ENCODE data around the gene ZBTB46. TPM values are rescaled to one million over a fixed set of nuclear protein-coding genes. Genes with fewer than 3 reads are reported as not detected.

ZBTB46 gene
- total and polyA plus RNA-seq, 5 experiments from 2014 or later = 0.06 to 0.08 (median 0.06) TPM; not detected in 2

DNA sequence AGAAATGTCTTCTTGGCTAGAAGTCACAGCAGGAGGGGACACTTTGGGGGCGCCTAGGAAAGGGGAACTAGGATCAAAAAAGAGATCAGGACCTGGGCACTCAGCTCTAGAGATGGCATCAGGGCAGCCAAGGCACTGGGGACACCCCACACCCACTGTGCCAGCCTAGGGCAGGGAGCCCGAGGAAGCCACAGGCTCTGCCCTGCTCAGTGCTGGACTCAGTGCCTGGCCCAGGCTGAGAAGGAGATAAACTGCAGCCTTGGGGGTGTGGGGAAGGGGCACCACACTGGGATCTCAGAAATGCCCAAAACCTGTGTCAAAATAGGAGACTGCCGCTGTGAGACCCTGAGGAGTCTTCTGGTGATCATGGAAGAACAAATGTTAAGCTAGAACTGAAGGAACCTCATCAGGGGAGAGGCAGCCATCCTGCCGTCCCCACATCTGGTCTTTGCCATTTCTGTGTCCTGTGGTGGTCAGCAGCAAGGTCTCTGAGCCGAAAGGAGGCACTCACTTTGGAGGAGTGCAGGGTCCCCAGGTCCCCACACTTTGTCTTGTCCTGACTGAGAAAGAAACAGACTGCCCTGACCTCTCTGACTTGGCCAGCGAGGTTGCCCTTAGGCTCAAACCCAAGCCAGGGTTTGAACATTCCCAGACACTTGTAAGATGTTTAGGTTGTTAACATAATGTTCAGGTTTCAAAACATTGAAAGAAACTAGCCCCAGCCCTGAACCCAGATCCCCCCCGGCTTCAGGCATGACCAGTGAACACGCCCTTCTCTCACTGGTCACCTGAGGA is 125.6 kb downstream of the ZBTB46 start:
- POLR2A ChIA-PET = interaction anchor here (1.5 to 7.1 kb wide), 4 partner anchors 8 to 79 kb away, joined by 3 to 162 read pairs (median 32); partner anchors contain the start of genes LIME1, SLC2A4RG and TNFRSF6B
- Mint-ChIP-seq H3K9me3 (no peaks in the 10 kb centered on the region), H3K36me3 (peaks cover 0 to 37% (median 1%) of the 10 kb centered on the region in 3 donors), H3K4me3 (peak overlapping the region in 8 of 10 donors; percentile 13 to 84 (median 43)), H3K27ac (peak overlapping the region in 5 of 10 donors; percentile 27 to 93 (median 90)), H3K4me1 (peaks cover 18 to 42% (median 35%) of the 10 kb centered on the region in 4 donors), H3K27me3 (no peaks in the 10 kb centered on the region)
- ATAC-seq (no peak), DNase-seq (no peak)

DNA sequence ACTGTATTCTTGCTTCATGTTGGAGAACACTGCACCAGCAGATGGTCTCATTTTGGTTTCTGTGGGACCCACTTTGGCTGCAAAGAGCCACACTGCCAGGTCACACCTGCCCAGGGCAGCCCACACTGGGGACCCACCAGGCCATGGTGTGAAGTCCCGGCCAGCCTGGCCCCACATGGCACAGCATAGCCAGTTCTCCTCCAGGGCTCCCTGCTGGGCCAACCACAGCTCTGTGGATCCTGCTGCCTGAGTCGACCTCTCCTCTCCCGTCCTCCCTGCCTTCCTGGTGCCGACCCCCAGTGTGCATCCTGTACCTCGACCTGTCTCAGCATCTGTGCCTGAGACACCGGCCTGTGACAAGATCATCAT is 126.3 kb downstream of the ZBTB46 start:
- no peak for ATAC-seq
- peaks cover 0 to 31% (median 0%) of the 10 kb centered on the region in 3 donors for H3K36me3 Mint-ChIP-seq

DNA sequence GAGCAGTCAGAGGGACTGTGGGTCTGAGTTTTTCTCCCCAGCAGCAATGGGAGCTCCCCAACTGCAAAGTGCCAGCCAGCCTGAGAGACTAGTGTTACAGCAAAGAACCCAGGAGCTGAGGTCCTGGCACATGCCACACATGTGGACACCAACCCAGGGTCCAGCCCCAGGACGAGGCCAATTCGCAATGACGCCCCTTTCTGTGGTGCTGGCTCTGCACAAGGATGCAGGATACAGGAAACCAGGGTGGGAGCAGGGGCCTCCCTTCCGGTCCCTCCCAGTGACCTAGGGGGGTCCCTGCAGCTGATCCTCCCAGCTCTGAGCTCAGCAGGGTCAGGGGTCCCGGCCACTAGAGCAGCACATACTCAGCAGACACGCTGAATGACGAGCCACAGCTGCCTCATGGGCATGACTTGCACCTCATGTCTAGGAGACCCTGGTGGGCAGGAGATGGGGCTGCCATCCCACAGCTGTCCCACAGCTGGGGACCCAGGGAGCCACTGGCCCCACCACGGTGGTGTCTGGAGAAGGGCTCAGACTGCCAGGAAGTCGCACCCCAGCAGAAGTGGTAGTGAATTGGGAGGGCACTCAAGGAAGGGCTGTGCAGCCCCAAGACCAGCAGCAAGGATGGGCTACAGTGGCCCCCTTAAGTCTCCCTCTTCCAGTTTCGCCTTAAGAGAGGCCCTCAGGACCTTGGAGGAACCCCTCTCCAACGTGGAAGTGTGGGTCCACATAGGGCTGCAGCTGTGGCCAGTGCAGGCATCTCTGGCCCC is 126.9 kb downstream of the ZBTB46 start:
- H3K4me3 Mint-ChIP-seq = no peak overlapping the region
- DNase-seq (peak in 2 of 10 donors; percentile 3 to 58), ATAC-seq (no peak)
- POLR2A ChIA-PET = interaction anchor here (1.1 to 2.5 kb wide), 3 partner anchors 26 to 51 kb away, joined by 3 to 7 read pairs (median 6); partner anchors contain the start of gene LIME1
- peak overlapping the region in 2 of 10 donors; percentile 25 to 40 for H3K27ac Mint-ChIP-seq
- H3K4me1 Mint-ChIP-seq = peaks cover 15 to 31% (median 28%) of the 10 kb centered on the region in 4 donors
- no peaks in the 10 kb centered on the region for H3K9me3 Mint-ChIP-seq
- H3K36me3 Mint-ChIP-seq = peaks cover 0 to 27% (median 0%) of the 10 kb centered on the region in 3 donors
- no peaks in the 10 kb centered on the region for H3K27me3 Mint-ChIP-seq

More for the DNA sequence above, 126.3 kb downstream of the ZBTB46 start:
- Mint-ChIP-seq H3K9me3 (no peaks in the 10 kb centered on the region), H3K27me3 (no peaks in the 10 kb centered on the region), H3K4me3 (peak overlapping the region in 2 of 10 donors; percentile 52 to 77), H3K27ac (peak overlapping the region in 3 of 10 donors; percentile 46 to 90 (median 71)), H3K4me1 (peaks cover 15 to 36% (median 31%) of the 10 kb centered on the region in 4 donors)
- DNase-seq = peak in 1 of 10 donors; percentile 45
- POLR2A ChIA-PET = interaction anchor here (1.2 to 2.5 kb wide), 2 partner anchors 32 to 51 kb away, joined by 3 to 7 read pairs; partner anchors contain the start of gene LIME1

DNA sequence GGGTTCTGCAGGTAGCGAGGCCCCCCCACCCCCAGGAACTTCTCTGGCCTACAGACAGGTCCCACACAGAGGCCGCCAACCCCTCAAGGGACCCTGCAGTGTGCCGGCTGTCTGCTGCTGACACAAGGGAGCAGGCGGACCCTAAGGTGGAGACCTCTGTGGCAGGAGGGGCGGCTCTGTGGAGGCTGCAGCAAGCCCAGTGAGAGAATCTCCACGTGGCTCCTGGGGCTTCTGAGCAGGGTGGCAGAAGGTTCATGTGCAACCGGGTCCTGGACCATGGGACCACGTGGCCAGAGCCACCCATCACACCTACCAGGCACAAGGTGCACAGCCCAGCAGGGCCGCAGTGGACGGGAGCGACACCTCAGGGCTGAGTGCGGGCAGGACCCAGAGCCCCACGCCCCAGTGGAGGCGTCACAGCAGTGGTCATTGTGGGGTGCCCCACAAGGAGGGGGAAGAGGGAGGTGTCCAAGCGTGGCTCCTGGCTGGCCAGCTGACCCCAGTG is 127.5 kb downstream of the ZBTB46 start:
- Mint-ChIP-seq H3K27me3 (no peaks in the 10 kb centered on the region), H3K9me3 (no peaks in the 10 kb centered on the region), H3K4me1 (peaks cover 12 to 25% (median 22%) of the 10 kb centered on the region in 4 donors), H3K36me3 (peaks cover 0 to 22% (median 0%) of the 10 kb centered on the region in 3 donors), H3K4me3 (no peak overlapping the region), H3K27ac (peak overlapping the region in 1 of 10 donors; percentile 62)
- ATAC-seq = no peak
- DNase-seq = no peak
- POLR2A ChIA-PET = interaction anchor here (0.8 to 2.5 kb wide), 4 partner anchors 27 to 77 kb away, joined by 3 to 7 read pairs (median 4); partner anchors contain the start of gene LIME1

DNA sequence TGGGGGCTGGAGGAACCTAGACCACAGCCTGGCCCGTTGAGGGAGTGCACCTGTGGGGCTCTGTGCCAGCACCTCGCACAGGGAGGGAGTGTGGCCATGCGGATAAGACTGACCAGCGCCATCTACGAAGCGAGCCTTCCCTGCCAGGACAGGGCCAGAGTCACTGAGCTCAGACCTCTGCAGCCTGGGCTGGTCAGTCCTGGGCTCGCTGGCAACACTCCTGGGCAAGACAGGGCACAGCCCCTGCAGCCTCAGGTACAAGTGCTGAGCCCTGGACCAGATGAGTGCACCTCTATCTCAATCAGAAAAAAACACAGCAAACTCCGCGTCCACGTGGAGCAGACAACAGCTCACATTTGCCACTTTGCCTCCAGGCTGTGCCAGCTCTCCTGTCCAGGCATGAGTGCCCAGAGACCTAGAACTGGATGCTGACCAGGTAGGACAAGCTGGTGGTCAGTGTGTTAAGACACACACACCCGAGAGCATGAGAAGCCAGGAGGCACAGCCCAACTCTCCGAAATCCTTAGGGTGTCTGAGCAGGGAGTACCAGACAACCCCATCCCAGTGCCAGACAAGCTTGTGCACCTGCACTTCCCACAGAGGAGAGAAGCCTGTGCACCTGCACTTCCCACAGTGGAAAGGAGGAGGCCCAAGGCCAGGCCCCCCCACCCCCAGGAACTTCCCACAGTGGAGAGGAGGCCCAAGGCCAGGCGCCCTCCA is 128.2 kb downstream of the ZBTB46 start:
- POLR2A ChIA-PET = interaction anchor here (0.8 to 2.5 kb wide), 3 partner anchors 28 to 77 kb away, joined by 3 to 7 read pairs (median 6); partner anchors contain the start of gene LIME1
- peak overlapping the region in 5 of 10 donors; percentile 14 to 75 (median 43) for H3K27ac Mint-ChIP-seq
- peaks cover 11 to 25% (median 21%) of the 10 kb centered on the region in 4 donors for H3K4me1 Mint-ChIP-seq
- ATAC-seq (no peak), DNase-seq (peak in 1 of 10 donors; percentile 51)
- H3K36me3 Mint-ChIP-seq = peaks cover 0 to 21% (median 0%) of the 10 kb centered on the region in 3 donors
- H3K9me3 Mint-ChIP-seq = no peaks in the 10 kb centered on the region
- no peaks in the 10 kb centered on the region for H3K27me3 Mint-ChIP-seq
- no peak overlapping the region for H3K4me3 Mint-ChIP-seq

GRCh38 chr20:63702036-63702665 is 128.9 kb downstream of the ZBTB46 start:
- no peak overlapping the region for H3K4me3 Mint-ChIP-seq
- H3K9me3 Mint-ChIP-seq = no peaks in the 10 kb centered on the region
- peaks cover 0 to 21% (median 0%) of the 10 kb centered on the region in 3 donors for H3K36me3 Mint-ChIP-seq
- POLR2A ChIA-PET = interaction anchor here (1.2 to 2.5 kb wide), 2 partner anchors 15 to 34 kb away, joined by 4 to 7 read pairs; partner anchors contain the start of gene LIME1
- DNase-seq (peak in 1 of 10 donors; percentile 4), ATAC-seq (no peak)
- no peaks in the 10 kb centered on the region for H3K27me3 Mint-ChIP-seq
- peaks cover 14 to 31% (median 24%) of the 10 kb centered on the region in 4 donors for H3K4me1 Mint-ChIP-seq
- peak overlapping the region in 7 of 10 donors; percentile 10 to 75 (median 49) for H3K27ac Mint-ChIP-seq

GRCh38 chr20:63701329-63702035 is 129.6 kb downstream of the ZBTB46 start:
- DNase-seq (peak in 2 of 10 donors; percentile 6 to 57), ATAC-seq (no peak)
- Mint-ChIP-seq H3K4me3 (no peak overlapping the region), H3K27ac (peak overlapping the region in 1 of 10 donors; percentile 53), H3K4me1 (peaks cover 10 to 27% (median 20%) of the 10 kb centered on the region in 4 donors), H3K36me3 (peaks cover 0 to 17% (median 0%) of the 10 kb centered on the region in 3 donors), H3K27me3 (no peaks in the 10 kb centered on the region), H3K9me3 (no peaks in the 10 kb centered on the region)
- POLR2A ChIA-PET = interaction anchor here (0.6 to 1.3 kb wide), 3 partner anchors 14 to 81 kb away, joined by 3 to 4 read pairs (median 3); no protein-coding TSS in a partner anchor

DNA sequence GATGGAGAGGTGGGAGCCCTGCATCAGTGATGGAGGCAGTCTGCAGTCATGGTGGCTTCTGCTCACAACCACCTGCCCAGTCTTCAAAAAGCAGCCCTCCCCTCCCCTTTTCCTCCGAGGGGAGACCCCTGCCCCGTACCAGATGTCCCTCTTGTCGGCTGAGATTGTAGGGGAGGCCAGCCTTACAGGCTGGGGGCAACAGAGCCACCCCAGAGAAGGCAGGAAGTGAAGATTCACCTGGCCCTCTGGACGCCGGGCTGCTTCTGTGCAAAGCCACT is 130.1 kb downstream of the ZBTB46 start:
- H3K4me1 Mint-ChIP-seq = peaks cover 12 to 29% (median 19%) of the 10 kb centered on the region in 4 donors
- H3K27me3 Mint-ChIP-seq = no peaks in the 10 kb centered on the region
- peaks cover 0 to 17% (median 0%) of the 10 kb centered on the region in 3 donors for H3K36me3 Mint-ChIP-seq
- H3K4me3 Mint-ChIP-seq = no peak overlapping the region
- H3K9me3 Mint-ChIP-seq = no peaks in the 10 kb centered on the region
- ATAC-seq (no peak), DNase-seq (peak in 1 of 10 donors; percentile 59)
- H3K27ac Mint-ChIP-seq = peak overlapping the region in 1 of 10 donors; percentile 53
- POLR2A ChIA-PET = interaction anchor here (1.3 kb wide), 1 partner anchor 39 kb away, joined by 3 read pairs; no protein-coding TSS in a partner anchor

- Mint-ChIP-seq H3K27me3 (no peaks in the 10 kb centered on the region), H3K27ac (no peak overlapping the region), H3K4me3 (no peak overlapping the region), H3K9me3 (no peaks in the 10 kb centered on the region), H3K36me3 (peaks cover 0 to 13% (median 0%) of the 10 kb centered on the region in 3 donors), H3K4me1 (peaks cover 12 to 27% (median 18%) of the 10 kb centered on the region in 4 donors)
- DNase-seq (peak in 2 of 10 donors; percentile 6 to 60), ATAC-seq (no peak)
- POLR2A ChIA-PET = interaction anchor here (1.3 to 4.4 kb wide), 3 partner anchors 7 to 38 kb away, joined by 3 to 28 read pairs (median 15); partner anchors contain the start of genes ARFRP1, LIME1 and ZGPAT
These were observed 130.6 kb downstream of the ZBTB46 start for GRCh38 chr20:63700199-63701050.

Data from naive thymus-derived CD8-positive, alpha-beta T cell (primary cell).